Measurements from ENCODE around the gene SPEG.
A peak's percentile ranks its signal among the peaks of the same experiment; 100 is the strongest.

SPEG gene

DNA sequence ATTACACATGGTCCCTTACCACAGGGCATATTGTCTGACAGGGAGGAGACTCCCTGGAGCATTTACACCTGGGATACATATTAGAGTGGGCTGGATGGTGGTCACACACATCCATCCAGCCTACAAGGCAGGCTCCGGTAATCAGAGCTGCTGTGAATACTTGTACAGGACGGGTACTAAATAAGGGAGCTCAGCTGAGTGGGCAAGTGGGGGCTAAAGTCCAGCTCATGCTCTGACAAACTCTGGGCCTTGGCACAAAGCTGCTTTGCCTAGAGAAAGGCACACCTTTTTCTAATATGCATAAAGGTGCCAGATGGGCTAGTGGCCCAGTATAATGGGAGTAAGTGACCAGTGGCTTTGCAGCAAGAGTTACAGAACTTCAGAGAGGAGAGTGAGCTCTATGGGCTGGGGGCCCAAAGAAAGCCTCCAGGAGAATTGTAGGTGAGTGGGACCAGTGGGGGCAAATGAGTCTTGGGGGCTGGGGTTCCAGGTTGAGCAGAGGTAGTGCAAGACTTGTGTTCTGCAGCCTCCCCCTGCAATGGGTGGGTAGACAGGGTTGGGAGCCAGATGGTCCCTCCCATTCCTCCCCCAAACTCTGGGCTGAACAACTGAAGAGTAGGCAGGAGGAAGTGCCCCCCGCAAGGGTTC, 110.8 kb downstream of the SPEG start:
- Mint-ChIP-seq H3K4me1 (peaks cover 25% of the 10 kb centered on the region), H3K4me3 (no peak overlapping the region), H3K27ac (no peak overlapping the region), H3K27me3 (peaks cover 39% of the 10 kb centered on the region), H3K9me3 (no peaks in the 10 kb centered on the region)
- ATAC-seq (no peak), DNase-seq (no peak)

DNA sequence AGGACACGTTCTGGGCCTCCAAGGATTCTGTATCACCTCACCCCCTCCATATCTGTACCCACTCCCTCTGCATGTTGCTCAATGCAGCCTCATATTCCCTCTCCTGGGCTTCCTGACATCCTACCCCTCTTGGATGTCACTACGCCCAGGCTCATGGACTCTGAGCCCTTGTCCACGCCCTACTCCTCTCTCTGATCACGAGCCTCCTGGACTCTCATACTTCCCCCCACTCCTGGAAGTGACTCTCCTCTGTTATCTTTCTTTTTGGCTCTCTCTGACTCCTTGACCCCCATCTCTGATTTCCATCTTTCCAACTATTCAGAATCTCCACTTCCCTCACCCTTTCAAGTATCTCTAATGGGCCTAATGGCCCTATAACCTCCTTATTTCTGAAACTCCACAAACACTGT, 111.3 kb downstream of the SPEG start:
- H3K9me3 Mint-ChIP-seq = no peaks in the 10 kb centered on the region
- peaks cover 28% of the 10 kb centered on the region for H3K4me1 Mint-ChIP-seq
- no peak for ATAC-seq
- H3K27me3 Mint-ChIP-seq = peaks cover 44% of the 10 kb centered on the region
- no peak overlapping the region for H3K27ac Mint-ChIP-seq
- no peak for DNase-seq
- H3K4me3 Mint-ChIP-seq = no peak overlapping the region

DNA sequence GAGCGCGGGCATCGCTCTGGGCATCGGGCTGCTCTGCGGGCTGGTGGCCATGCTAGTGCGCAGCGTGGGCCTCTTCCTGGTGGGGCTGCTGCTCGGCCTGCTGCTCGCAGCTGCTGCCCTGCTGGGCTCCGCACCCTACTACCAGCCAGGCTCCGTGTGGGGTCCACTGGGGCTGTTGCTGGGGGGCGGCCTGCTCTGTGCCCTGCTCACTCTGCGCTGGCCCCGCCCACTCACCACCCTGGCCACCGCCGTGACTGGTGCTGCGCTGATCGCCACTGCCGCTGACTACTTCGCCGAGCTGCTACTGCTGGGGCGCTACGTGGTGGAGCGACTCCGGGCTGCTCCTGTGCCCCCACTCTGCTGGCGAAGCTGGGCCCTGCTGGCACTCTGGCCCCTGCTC, 113.0 kb downstream of the SPEG start:
- H3K9me3 Mint-ChIP-seq = no peaks in the 10 kb centered on the region
- ATAC-seq = no peak
- DNase-seq = no peak
- H3K27me3 Mint-ChIP-seq = peaks cover 57% of the 10 kb centered on the region
- no peak overlapping the region for H3K4me3 Mint-ChIP-seq
- H3K4me1 Mint-ChIP-seq = peaks cover 26% of the 10 kb centered on the region
- peak overlapping the region in 1 of 2 donors; percentile 46 for H3K27ac Mint-ChIP-seq

All from stimulated activated naive CD8-positive, alpha-beta T cell treated with anti-CD3 and anti-CD28 coated beads, Interleukin-15, amount 100 ng/mL, for 72 hours (primary cell).